H1 (cell line): ENCODE results near the gene CISD1.

ENCODE experiments used
- BRCA1 ChIP-seq: IDR thresholded peaks from 2 replicates; pipeline ENCODE4 v1.6.1; 2012; ENCODE audit warnings: low read depth, low read length, improper control_type of control experiment
- CBX5 ChIP-seq: fragments of 300-800, 300-1000 bp; sonication (generic); IDR thresholded peaks from 2 replicates; pipeline ENCODE4 v1.7.1; 2016; ENCODE audit warnings: antibody characterized with exemption, low read length, low read depth
- EZH2 ChIP-seq: fragments of 200-600 bp; sonication (generic); IDR thresholded peaks from 2 replicates; pipeline ENCODE4 v1.7.1; 2012; ENCODE audit warnings: low read depth, mild to moderate bottlenecking, moderate library complexity, low read length, inconsistent platforms; ENCODE audit not compliant: severe bottlenecking
- JUN ChIP-seq: IDR thresholded peaks from 2 replicates; pipeline ENCODE4 v1.6.1; 2011; ENCODE audit warnings: low read depth, mild to moderate bottlenecking, improper control_type of control experiment, low read length
- JUND ChIP-seq: IDR thresholded peaks from 2 replicates; pipeline ENCODE4 v1.6.1; 2011; ENCODE audit warnings: mild to moderate bottlenecking, improper control_type of control experiment, low read length
- MAX ChIP-seq: IDR thresholded peaks from 2 replicates; pipeline ENCODE4 v1.6.1; 2012; ENCODE audit warnings: inconsistent platforms
- POLR2A ChIP-seq, 2 experiments: IDR thresholded peaks; 1 replicate in 1 of 2; 2 replicates in 1 of 2; pipeline ENCODE4 v1.6.1; 2011; ENCODE audit warnings: low read depth in 2 of 2, low read length in 2 of 2, mild to moderate bottlenecking in 2 of 2; ENCODE audit errors: control extremely low read depth in 1 of 2
- RAD21 ChIP-seq, 2 experiments: IDR thresholded peaks in 1 of 2; conservative IDR thresholded peaks in 1 of 2; 2 replicates each; pipeline ENCODE4 v1.6.1; 2011; ENCODE audit warnings: low read depth in 2 of 2, low read length in 2 of 2, improper control_type of control experiment in 1 of 2, inconsistent platforms in 1 of 2, mild to moderate bottlenecking in 1 of 2, moderate library complexity in 1 of 2
- SUZ12 ChIP-seq: fragments of 200-600 bp; sonication (generic); IDR thresholded peaks from 2 replicates; pipeline ENCODE4 v1.6.1; 2012; ENCODE audit warnings: mild to moderate bottlenecking, inconsistent platforms, low read length, moderate library complexity, mixed read lengths
- TF ChIP-seq, protein P1 (sequence below), 3 experiments: IDR thresholded peaks; 1 replicate in 2 of 3; 2 replicates in 1 of 3; pipeline versions ENCODE4 v1.5.1 to v1.6.1; 2011; ENCODE audit warnings: low read length in 3 of 3, mild to moderate bottlenecking in 3 of 3, inconsistent platforms in 2 of 3, low read depth in 1 of 3, moderate library complexity in 1 of 3; ENCODE audit not compliant: insufficient read depth in 1 of 3; ENCODE audit errors: control extremely low read depth in 1 of 3

- no peak for TF ChIP-seq POLR2A (IDR thresholded peaks at IDR 0.05; ENCODE audit: control extremely low read depth in 1 of 2, low read depth in 2 of 2, low read length in 2 of 2)
- TF ChIP-seq, protein P1, sequence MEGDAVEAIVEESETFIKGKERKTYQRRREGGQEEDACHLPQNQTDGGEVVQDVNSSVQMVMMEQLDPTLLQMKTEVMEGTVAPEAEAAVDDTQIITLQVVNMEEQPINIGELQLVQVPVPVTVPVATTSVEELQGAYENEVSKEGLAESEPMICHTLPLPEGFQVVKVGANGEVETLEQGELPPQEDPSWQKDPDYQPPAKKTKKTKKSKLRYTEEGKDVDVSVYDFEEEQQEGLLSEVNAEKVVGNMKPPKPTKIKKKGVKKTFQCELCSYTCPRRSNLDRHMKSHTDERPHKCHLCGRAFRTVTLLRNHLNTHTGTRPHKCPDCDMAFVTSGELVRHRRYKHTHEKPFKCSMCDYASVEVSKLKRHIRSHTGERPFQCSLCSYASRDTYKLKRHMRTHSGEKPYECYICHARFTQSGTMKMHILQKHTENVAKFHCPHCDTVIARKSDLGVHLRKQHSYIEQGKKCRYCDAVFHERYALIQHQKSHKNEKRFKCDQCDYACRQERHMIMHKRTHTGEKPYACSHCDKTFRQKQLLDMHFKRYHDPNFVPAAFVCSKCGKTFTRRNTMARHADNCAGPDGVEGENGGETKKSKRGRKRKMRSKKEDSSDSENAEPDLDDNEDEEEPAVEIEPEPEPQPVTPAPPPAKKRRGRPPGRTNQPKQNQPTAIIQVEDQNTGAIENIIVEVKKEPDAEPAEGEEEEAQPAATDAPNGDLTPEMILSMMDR (IDR thresholded peaks at IDR 0.05; ENCODE audit: control extremely low read depth in 1 of 3, insufficient read depth in 1 of 3, low read depth in 1 of 3, low read length in 3 of 3), result no peak
- TF ChIP-seq CBX5, result no peak
- TF ChIP-seq EZH2, result no peak
- no peak for TF ChIP-seq JUND
- no peak for TF ChIP-seq MAX
- no peak for TF ChIP-seq SUZ12
- no peak for TF ChIP-seq BRCA1
- no peak for TF ChIP-seq JUN
- no peak for TF ChIP-seq RAD21 (IDR thresholded peaks at IDR 0.05 in 1 of 2, conservative IDR thresholded peaks at IDR 0.05 in 1 of 2; ENCODE audit: low read depth in 2 of 2, low read length in 2 of 2)
Observed at GRCh38 chr10:58320351-58321049, 51.5 kb downstream of the CISD1 start.
